22Rv1 (cell line): ENCODE measurements around the gene GAS6.

ENCODE experiments used
- CTCF ChIP-seq: fragments of 450-650 bp; IDR thresholded peaks from 2 replicates; pipeline ENCODE4 v1.5.1; 2017; ENCODE audit warnings: mild to moderate bottlenecking
- ZFX ChIP-seq: fragments of 450-650 bp; IDR thresholded peaks from 2 replicates; pipeline ENCODE4 v1.6.1; 2017; ENCODE audit warnings: antibody characterized with exemption, borderline replicate concordance

GRCh38 chr13:113855012-113855921, 8.6 kb downstream of the GAS6 start:
- no peak for TF ChIP-seq CTCF
- no peak for TF ChIP-seq ZFX
